Fibroblast of skin of right quadriceps (primary cell): Measurements from ENCODE around the gene LNX2.
"Not testable (repeated sequence)": the region's sequence is repeated elsewhere in the genome, so short reads cannot be mapped to it uniquely, and the experiment has no call there.

Experiments used
- DNase-seq: peaks from one replicate; pipeline ENCODE4 v3.0.0-alpha.2; 2013

Gene LNX2

DNA sequence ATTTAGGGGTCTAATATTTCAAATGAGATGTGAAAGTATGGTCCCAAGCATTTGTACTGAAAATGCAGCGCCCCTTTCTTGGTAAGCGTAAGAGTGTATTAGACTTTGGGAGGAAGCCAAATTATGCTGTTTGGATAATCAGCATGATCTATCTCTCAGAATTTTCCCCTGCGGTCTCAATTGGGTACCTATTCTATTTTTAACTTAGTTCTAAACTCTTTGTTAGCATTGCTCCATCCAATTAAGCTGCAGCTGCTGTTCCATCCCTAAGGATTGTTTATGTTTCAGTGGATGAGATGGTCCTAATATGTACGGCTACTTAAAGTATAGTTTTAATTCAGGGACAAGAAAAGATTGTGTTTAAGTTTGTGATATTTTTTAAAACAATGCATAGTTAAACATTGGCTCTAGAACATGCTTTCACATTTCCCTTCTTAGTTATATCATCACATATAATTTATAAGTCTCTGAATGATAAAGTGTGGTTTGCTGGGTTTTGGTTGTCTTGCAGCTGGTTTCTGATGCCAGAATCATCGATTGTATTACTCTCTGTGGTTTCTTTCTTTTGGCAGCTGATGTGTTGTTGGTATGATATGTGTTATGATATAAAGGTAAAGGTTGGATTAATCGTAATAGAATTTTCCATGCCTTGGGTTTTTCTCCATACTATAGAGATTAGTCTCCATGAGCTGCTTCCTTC, 16.4 kb upstream of the LNX2 start:
- DNase-seq = peak; percentile 5

DNA sequence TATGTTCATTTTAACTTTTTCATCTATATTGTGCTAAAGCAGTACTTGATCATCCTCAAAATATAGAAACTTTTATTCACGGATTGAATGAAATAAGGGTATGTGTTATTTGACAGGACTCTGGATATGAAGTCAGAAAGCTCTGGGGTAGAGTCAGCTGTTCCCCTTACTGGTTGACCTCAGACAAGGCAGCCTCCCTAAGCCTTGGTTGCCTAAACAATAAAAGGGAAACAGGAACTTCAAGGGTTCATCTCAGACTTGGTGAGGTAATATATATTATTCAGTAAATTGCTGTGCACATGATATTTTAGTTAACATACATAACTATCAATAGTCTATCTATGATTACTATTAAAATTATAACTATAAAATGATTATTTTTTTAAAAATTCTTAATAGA, 14.9 kb upstream of the LNX2 start:
- DNase-seq = no peak

DNA sequence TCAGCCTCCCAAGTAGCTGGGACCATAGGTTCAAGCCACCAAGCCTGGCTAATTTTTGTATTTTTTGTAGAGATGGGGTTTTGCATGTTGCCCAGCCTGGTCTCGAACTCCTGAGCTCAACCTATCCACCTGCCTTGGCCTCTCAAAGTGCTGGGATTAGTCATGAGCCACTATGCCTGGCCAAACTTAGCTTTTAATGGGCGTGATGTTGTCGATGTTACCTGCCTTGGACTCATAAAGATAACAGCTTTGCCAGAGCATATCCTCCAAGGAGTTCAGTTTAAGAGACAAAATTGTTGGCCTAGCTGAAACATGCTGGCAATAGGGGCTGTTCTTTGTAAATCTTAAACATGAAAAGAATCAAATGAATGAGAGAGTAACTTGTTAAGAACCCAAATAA, 14.5 kb upstream of the LNX2 start:
- DNase-seq = no peak

DNA sequence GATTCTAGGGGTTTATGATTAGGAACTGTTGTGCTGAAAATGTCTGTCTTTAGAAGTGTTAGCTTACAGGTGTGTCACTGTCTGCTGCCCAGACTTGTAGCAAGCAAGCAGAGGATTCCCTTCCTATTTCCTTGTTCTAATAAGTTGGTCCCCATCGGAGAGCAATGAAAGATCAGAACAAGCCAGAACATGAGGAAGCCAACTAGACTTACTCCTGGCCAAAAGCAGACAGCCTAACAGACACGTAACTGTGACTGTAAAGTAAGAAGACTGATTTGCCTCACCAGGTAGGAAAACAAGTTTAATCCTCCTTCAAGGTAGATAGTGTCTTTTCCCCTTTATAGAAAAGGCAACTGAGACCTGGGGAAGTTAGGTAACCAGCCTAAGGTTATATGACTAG, 13.9 kb upstream of the LNX2 start:
- no peak for DNase-seq

DNA sequence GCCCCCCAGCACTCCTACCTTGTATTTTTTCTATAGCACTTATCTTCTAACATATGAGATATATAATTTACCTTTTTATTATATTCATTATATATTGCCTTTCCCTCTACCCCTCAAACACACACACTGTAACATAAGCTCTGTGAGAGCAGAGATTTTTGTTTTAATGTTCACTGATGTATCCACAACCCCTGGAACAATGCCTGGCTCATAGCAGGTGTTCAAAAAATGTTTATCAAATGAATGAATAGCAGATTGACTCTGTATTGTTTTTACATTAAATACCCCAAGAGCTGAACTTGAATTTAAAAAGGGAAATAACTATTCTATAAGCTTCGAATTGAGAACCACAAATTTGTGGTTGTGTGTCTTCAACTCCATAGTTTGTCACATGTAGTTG, 12.3 kb upstream of the LNX2 start:
- DNase-seq = no peak

DNA sequence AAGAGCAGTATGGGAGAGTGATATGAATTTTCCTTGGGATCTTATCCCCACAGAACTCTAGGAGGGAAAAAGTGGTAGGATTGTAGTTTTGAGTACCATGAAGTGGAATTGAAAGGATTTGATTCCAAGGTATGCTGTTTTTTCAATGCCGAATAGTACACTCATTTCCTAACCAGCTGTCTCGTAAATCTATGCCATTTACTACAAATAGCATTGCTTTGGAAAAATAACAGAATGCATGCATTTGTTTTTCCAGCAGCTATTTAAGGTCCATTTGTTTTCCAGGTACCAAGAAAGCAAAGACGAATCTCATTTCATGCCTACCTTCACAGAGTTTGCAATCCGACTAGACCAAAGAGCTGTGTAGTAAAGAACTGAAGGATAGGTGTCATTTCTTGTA, 11.9 kb upstream of the LNX2 start:
- no peak for DNase-seq

DNA sequence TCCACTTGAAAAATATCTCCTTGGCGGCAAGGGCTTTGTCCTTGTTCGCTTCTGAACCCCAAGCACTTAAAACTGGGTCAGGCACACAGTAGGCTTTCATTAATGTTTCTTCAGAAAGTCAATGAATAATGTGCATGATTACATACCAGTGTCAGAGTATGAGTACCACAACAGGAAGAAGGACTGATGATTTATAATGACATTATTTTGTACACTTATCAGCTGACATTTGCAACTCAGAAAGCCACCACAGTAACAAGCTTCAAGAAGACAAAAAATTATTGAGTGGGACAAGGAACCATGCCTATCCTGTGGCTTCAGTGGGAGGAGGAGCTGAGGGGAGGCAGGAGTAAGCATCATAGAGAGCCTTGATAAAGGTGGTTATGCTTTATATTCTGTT, 11.3 kb upstream of the LNX2 start:
- DNase-seq = no peak

DNA sequence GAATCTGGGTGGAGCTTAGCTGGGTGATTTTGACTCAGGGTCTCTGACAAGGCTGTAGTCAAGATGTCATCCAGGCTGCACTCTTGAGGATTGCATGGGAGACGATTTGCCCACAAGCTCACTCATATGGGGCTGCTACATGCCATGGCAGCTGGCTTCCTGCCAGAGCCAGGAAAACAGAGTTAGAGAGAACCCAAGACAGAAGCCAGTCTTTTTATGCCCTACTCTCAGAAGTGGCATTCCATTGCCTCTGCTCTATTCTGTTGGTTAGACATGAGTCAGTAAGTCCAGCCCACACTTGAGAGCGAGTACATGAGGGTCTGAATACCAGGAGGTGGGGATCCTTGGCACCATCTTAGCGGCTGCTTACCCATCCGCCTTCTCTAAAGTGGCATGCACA, 10.8 kb upstream of the LNX2 start:
- DNase-seq = no peak

DNA sequence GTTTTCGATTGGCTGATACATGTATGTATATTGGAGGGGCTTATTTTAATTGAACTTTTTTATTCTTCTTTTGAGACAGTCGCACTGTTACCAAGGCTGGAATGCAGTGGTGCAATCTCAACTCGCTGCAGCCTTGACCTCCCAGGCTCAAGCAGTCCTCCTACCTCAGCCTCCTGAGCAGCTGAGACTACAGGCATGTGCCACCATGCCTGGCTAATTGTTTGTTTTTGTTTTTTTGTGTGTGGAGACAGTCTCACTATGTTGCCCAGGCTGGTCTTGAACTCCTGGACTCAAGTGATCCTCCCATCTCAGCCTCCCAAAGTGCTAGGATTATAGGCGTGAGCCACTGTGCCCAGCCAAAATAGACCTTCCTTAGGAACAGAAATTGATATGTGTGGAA, 8.4 kb upstream of the LNX2 start:
- not testable (repeated sequence) for DNase-seq

DNA sequence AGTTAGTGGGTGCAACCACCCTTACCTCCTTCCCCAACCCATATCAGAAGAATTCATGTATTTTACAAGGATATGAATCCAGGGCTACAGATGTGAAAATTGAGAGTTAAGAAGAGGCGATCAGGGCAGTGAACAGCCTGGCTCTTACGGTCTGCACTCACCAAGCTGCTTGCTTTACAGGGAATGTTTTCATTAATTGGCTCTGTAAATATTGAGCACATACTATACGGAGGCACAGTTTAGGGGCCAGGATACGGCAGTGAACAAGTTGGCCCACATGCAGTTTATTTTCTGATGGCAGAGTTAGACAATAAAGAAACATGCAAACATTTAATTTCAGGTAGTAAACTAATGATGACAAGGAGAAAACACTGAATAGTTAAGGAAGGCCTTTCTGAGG, 7.8 kb upstream of the LNX2 start:
- no peak for DNase-seq

DNA sequence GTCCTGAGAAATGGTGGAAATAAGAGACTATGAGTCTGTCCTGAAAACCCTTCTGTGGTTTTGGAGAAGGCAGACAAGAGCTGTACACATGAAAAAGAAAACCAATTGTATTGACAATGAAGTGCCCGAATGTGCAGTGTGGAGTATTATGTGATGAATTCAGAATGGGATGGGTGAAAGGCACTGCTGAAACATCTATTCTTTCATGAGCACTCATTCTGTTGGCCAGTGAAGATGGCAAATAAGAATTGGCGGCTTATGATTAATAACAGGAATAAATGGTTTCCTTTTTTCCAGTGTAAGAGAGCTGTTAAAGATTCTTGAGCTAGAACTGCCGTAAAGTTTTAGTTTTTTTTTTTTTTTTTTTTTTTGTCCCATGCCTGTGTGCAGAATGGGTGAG, 7.1 kb upstream of the LNX2 start:
- no peak for DNase-seq

DNA sequence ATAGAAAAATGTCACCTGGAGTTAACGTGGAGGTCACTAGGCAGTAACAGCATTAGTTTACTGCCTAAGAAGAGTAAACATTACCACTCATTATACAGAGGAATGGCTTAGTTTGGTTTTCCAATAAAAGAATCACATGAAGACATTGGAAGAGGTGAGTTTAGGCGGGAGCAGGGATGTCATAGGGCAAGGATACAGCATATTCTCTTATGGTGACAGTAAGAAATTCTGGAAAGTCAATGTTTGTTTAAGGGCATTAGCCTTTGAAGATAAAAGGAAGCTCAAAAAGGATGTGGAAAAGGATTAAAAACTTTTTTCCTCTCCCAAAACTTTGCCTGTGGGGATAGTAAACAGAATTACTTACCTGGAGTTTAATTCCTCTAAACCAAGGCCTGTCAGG, 5.5 kb upstream of the LNX2 start:
- no peak for DNase-seq

DNA sequence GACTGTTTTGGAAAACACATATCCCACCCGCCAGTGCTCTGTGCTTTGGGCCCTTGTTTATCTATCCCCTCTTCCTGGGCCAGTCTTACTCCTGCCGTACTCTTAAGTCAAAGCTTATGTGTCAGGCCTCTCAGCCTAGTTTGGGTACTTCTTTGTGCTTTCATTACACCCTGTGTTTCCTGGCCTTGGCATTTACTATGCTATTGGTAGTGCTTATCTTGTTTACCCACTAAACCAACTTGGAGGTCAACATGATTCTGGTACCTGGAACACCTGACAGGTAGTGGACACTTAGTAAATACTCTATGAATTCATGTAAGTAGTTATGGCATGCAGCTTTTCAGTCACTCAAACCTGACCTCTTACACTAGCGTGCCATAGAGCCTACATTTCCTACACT, 3.7 kb upstream of the LNX2 start:
- no peak for DNase-seq

DNA sequence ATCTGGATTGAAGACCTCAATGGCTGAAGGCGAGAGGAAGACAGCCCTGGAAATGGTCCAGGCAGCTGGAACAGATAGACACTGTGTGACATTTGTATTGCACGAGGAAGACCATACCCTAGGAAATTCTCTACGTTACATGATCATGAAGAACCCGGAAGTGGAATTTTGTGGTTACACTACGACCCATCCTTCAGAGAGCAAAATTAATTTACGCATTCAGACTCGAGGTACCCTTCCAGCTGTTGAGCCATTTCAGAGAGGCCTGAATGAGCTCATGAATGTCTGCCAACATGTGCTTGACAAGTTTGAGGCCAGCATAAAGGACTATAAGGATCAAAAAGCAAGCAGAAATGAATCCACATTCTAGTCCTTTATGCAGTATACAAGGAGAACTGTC, 2.6 kb upstream of the LNX2 start:
- peak; percentile 3 for DNase-seq

DNA sequence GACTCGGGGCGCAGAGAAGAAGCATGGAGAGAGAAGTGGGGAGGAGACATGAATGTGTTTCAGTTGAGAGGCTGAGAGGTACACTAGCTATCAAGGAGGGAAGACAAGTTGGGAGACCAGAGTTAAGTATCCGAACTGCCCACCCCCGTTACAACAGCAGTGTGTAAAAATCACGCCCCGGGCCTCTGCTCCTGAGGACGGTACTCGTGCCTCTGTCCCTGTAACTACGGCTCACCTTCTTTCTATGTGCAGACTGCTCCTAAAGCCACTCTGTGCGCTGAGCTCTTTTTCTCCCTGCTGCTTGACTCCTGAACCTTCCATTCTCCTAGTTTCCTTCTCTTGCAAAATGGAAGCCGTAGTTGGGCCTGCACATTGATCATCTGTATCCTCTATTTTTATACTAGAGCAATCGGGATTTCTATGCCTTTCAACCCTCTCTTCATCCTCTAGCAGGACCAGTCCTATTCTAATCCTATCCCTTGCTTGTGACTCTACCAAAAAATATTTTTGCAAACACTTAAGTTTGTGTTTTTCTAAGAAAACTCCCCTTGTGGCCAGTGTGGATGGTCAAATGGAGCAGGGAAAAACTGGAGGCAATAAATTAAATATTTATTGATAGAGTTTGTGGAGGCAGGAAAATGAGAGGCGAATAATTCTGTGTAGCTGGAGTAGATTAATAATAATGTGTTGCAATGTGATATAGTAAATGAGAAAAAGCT, 1.9 kb upstream of the LNX2 start:
- DNase-seq = peak; percentile 4

DNA sequence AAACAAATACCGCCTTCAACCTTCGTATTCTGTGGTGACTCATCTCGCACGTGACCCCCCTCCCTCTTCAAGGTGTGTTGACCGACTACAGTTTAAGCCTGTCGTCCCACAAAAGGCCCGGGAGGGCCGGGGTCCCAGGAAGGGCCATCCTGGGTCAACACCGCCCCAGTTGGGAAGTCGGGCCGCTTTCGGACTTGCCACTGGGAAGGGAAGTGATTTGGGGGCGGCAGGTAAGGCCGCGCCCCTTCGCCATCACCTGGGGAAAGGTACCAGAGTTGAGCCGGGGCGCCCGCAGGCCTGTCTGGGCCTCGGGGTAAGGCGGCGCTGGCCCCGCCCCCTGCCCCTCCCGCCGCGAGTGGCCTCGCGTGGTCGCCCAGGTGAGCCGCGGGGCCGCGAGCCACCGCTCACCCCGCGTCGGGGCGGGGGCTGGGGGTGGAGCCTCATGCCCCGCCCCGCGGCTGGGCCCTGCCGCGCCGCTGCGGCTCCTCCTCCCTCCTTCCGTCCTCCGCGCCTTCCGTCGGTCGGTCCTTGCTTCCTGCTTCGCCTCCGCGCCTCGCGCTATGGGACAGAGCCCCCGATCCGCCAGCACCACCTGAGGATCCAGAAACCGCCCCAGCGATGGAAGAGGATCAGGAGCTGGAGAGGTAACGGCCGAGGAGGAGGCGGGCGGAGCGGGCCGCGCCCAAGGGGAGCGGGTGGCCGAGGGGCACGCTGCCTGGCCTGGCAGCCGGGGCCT, 1.2 kb upstream of the LNX2 start, which contains the start of gene POLR1D:
Gene POLR1D (plus strand): TSS at position 527 of the 736 bp plus-strand sequence. CDS start 92 bp downstream, at position 619.
- DNase-seq = peak; percentile 72

DNA sequence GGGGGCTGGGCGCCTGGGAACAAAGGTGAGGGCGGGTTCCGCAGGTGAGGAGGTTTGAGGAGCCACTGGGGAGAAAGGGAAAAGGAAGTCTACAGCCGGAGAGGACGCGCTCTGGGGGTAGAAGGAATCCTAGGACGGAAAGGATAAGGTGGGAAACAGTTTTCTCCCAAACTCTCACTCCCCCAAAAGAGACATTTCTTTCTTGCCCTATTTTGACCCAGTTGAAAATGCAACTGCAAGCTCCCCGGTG, 712 bp upstream of the LNX2 start:
- peak; percentile 35 for DNase-seq

DNA sequence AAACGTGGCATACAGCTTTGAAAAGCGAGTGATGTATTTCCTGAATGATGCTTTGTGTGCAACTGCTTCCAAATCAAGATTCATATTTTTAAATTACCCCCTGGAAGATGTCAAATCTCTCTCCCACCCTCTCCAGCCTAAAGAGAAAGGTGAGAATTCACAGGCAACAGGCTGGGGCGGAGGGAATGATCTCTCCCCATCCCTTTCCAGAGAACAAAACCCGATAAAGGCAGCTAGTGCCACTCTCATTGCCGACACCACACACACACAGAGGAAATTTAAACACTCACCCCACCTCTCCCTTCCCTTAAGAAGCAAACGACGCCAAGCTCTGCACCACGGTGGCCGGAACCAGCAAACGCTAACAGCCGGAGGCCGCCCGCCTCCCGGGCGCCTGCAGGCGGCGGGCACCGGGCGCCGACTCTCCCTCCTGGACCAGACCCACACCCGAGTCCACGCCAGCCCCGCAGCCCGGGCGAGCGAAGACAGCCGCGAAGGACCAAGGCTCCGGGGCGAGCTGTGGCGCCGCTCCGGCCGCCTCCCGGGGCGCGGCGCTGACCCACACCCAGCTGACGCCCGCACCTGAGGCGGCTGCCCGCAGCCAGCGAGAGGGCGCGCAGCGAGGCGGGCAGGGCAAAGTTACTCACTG, 477 bp downstream of the LNX2 start:
- peak; percentile 29 for DNase-seq

DNA sequence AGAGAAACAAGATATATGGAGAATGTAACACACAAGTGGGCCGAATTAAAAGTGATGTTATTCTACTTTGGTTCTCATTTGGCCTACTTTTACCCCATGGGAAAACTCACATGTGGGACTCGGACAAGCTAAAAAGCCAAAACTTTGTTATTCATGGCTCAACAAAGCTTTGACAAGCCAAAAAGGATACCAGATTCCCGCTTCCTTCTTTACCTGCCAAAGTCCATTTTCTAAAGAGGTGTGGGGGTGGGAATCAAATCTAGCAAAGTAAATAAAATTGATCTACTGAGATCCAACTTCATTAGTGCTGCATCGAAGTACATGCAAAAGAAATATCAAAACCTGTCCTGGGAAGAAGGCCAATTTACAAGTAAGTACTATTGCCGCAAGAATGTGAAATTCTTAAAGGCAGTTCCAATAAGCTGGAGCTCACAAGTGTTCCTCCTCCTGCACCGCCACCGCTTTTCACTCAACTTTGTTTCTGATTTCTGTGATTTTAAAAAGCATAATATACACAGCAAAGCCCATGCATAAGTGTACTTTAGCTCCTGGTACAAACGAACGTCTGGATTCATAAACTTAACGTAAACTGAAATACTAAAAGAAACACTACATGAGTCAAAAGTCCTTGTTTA, 1.1 kb downstream of the LNX2 start:
- DNase-seq = peak; percentile 35

DNA sequence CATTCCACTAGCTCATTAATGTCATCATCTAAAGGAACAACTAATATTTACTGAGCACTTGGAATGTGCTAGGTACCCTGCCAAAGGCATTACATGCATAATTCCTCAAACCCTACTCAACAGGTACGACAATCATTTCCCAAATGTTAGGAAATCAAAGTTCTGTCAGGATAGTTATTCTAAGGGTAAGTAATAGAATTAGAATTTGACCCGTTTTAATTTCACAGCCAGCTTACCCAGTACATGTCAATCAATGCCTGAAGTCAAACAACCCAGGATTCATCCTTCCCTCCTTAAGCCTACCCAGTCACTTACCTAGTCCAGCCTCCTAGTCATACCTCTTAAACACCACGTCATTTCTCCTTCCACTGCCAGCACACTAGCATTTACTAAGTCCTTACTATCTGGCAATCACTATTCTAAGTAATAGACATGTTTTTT, 2.4 kb downstream of the LNX2 start:
- no peak for DNase-seq

DNA sequence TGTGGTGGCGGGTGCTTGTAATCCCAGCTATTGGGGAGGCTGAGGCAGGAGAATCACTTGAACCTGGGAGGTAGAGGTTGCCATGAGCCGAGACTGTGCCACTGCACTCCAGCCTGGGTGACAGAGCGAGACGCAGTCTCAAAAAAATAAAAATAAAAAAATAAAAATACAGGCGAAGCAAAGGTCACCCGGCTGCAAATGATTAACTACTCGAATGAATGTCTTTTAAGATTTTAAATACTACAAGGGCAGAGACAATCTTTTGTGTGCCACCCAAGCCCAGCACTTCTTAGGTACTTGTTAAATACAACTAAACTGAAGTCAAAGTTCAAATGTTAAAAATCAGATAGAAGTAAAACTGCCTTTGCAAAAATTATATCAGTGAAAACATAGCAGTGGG, 6.7 kb downstream of the LNX2 start:
- DNase-seq = no peak

DNA sequence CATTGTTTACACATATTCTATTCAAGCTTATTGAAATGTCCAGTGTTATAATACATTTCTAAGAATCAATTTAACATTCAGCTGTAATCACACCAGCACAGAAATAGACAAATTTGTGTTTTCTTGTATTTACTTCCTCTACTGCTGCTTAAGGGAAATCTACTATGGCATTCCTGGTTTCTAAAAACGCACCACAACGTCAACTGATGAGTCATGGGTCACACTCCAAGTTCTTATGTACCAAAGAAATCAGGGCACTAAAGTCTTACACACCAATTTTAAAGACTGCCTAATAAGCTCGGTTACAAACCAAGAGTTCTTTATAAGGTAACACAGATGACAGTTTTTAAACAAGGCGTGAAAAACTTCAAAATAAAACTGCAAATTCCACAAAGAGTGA, 13.2 kb downstream of the LNX2 start:
- DNase-seq = peak; percentile 52

DNA sequence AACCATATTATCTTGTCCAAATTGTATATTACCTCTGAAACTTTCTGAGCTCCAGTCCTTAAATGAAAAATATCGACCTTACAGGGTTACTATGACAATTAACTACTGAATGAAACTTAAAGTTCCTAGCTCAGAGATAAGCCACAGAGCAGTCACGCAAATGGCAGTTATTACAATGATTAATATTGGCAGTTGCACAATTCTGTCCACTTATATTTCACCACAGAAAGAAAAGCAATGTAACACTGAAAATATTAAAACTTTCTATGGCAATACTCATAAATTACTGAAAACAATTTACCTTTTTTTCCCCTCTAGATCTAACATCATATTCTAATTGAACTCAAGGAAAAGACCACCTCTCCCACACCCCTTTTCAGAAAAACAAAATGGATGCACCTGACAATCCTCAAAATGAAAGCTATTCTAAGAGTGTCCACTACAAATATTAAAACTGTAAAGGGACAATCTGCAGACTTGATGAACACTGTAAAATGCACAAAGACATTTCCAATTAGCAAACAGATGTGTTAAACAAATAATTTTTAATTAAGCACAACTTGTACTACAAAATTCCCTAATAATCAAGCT, 14.6 kb downstream of the LNX2 start:
- DNase-seq = no peak
